Gastroesophageal sphincter (tissue), 3 donors: ENCODE data around the gene SLC44A3.

Experiments used
- CTCF ChIP-seq, 4 experiments: fragments of 200-600 bp in 2 of 4; fragments of 450-650 bp in 2 of 4; sonication (generic) in 1 of 4; IDR thresholded peaks; one replicate each; pipeline ENCODE4 v1.5.1; 2017 to 2019; ENCODE audit warnings: antibody characterized with exemption in 4 of 4, mild to moderate bottlenecking in 2 of 4, moderate library complexity in 2 of 4
- POLR2A ChIP-seq, 2 donors: fragments of 450-650 bp; IDR thresholded peaks; one replicate each; pipeline ENCODE4 v1.6.1; 2017; ENCODE audit warnings: antibody characterized with exemption in 2 of 2, mild to moderate bottlenecking in 2 of 2, moderate library complexity in 1 of 2
- POLR2AphosphoS5 ChIP-seq: sonication (generic); formaldehyde crosslinking; IDR thresholded peaks from one replicate; pipeline ENCODE4 v1.6.1; 2017; ENCODE audit warnings: antibody characterized with exemption

GRCh38 chr1:94925561-94926125 is 105.5 kb downstream of the SLC44A3 start:
- TF ChIP-seq CTCF (IDR thresholded peaks at IDR 0.05) = peak in 2 of 4 experiments; percentile 24 to 54
- TF ChIP-seq POLR2A (IDR thresholded peaks at IDR 0.05) = peak; percentile 27 to 54
- peak; percentile 83 for TF ChIP-seq POLR2AphosphoS5
